Glutamatergic neuron (in vitro differentiated cells): ENCODE results near the gene CMTM4. TPM values are rescaled to one million over a fixed set of nuclear protein-coding genes. Genes with fewer than 3 reads are reported as not detected.

ENCODE experiments used
- DNase-seq: peaks from one replicate; pipeline ENCODE4 v3.0.0; 2022
- H3K27ac Mint-ChIP-seq: one replicate; pipeline ENCODE4 v1.8.0; 2020; ENCODE audit warnings: mild to moderate bottlenecking, mixed read lengths, inconsistent platforms; ENCODE audit not compliant: unreplicated experiment
- H3K27me3 Mint-ChIP-seq: one replicate; pipeline ENCODE4 v1.8.0; 2020; ENCODE audit warnings: mild to moderate bottlenecking, moderate library complexity, mixed read lengths, inconsistent platforms; ENCODE audit not compliant: unreplicated experiment
- H3K36me3 Mint-ChIP-seq: one replicate; pipeline ENCODE4 v1.8.0; 2020; ENCODE audit warnings: mild to moderate bottlenecking, mixed read lengths, inconsistent platforms; ENCODE audit not compliant: unreplicated experiment
- H3K4me1 Mint-ChIP-seq: one replicate; pipeline ENCODE4 v1.8.0; 2020; ENCODE audit warnings: mild to moderate bottlenecking, low read depth, mixed read lengths, inconsistent platforms; ENCODE audit not compliant: unreplicated experiment
- H3K4me3 Mint-ChIP-seq: one replicate; pipeline ENCODE4 v1.8.0; 2020; ENCODE audit warnings: mild to moderate bottlenecking, mixed read lengths, inconsistent platforms; ENCODE audit not compliant: unreplicated experiment
- H3K9me3 Mint-ChIP-seq: one replicate; pipeline ENCODE4 v1.8.0; 2020; ENCODE audit warnings: mild to moderate bottlenecking, moderate library complexity, mixed read lengths, inconsistent platforms; ENCODE audit not compliant: unreplicated experiment
- CTCF ChIP-seq: fragments of 200-600 bp; sonication (generic); IDR thresholded peaks from one replicate; pipeline ENCODE4 v1.5.0; 2021; ENCODE audit not compliant: partially characterized antibody, unreplicated experiment
- long read RNA-seq: library from polyadenylated mRNA; unstranded; transcript quantifications from one replicate; pipeline ENCODE4 v2.0.0, GENCODE V29; 2020; ENCODE audit not compliant: unreplicated experiment
- total RNA-seq: library from RNA; stranded (reverse); fragmentation: NEBNext Ultra II Directional; extraction: Animal tissue kit (Norgen Biotek cat#: 25700); gene quantifications from one replicate; pipeline ENCODE4 v1.2.1, GENCODE V29; 2021; ENCODE audit not compliant: unreplicated experiment

CMTM4 gene
- 8.2 TPM for total RNA-seq
- long read RNA-seq, result 0 reads

GRCh38 chr16:66696669-66697630, at the start of gene CMTM4:
Gene CMTM4, minus strand, starts transcription at chr16:66696743. Its CDS starts 218 bp downstream, at chr16:66696525.
- H3K36me3 Mint-ChIP-seq, result no peaks in the 10 kb centered on the region
- H3K4me1 Mint-ChIP-seq, result no peaks in the 10 kb centered on the region
- TF ChIP-seq CTCF, result no peak
- peak within 1 kb of the TSS; percentile 81 for H3K4me3 Mint-ChIP-seq
- peaks cover 7% of the 10 kb centered on the region for H3K27me3 Mint-ChIP-seq
- H3K9me3 Mint-ChIP-seq, result peaks cover 2% of the 10 kb centered on the region
- peak; percentile 86 for DNase-seq
- H3K27ac Mint-ChIP-seq, result peak within 1 kb of the TSS; percentile 43

- TF ChIP-seq CTCF, result no peak
- H3K9me3 Mint-ChIP-seq, result peaks cover 9% of the 10 kb centered on the region
- no peak overlapping the region for H3K27ac Mint-ChIP-seq
- DNase-seq, result no peak
- no peaks in the 10 kb centered on the region for H3K36me3 Mint-ChIP-seq
- no peak overlapping the region for H3K4me3 Mint-ChIP-seq
- H3K27me3 Mint-ChIP-seq, result peaks cover 2% of the 10 kb centered on the region
- peaks cover 22% of the 10 kb centered on the region for H3K4me1 Mint-ChIP-seq
These were observed 49.5 kb upstream of the CMTM4 start for GRCh38 chr16:66746048-66746447.

GRCh38 chr16:66741950-66742808, 45.6 kb upstream of the CMTM4 start:
- Mint-ChIP-seq H3K9me3 (no peaks in the 10 kb centered on the region), H3K4me1 (peaks cover 25% of the 10 kb centered on the region), H3K27me3 (no peaks in the 10 kb centered on the region), H3K27ac (peak overlapping the region; percentile 98), H3K4me3 (peak overlapping the region; percentile 60), H3K36me3 (no peaks in the 10 kb centered on the region)
- TF ChIP-seq CTCF, result no peak
- no peak for DNase-seq

GRCh38 chr16:66741169-66741900, 44.8 kb upstream of the CMTM4 start:
- TF ChIP-seq CTCF, result no peak
- H3K36me3 Mint-ChIP-seq, result no peaks in the 10 kb centered on the region
- H3K27me3 Mint-ChIP-seq, result no peaks in the 10 kb centered on the region
- DNase-seq, result peak; percentile 73
- H3K27ac Mint-ChIP-seq, result peak overlapping the region; percentile 98
- H3K9me3 Mint-ChIP-seq, result no peaks in the 10 kb centered on the region
- peaks cover 25% of the 10 kb centered on the region for H3K4me1 Mint-ChIP-seq
- peak overlapping the region; percentile 69 for H3K4me3 Mint-ChIP-seq
